GM18526 (cell line): ENCODE measurements around the gene PTPRN2.

Experiments
- POLR2A ChIP-seq: IDR thresholded peaks from 3 replicates; pipeline ENCODE4 v1.6.1; 2011; ENCODE audit not compliant: insufficient read length; ENCODE audit errors: extremely low read depth

Gene PTPRN2

DNA sequence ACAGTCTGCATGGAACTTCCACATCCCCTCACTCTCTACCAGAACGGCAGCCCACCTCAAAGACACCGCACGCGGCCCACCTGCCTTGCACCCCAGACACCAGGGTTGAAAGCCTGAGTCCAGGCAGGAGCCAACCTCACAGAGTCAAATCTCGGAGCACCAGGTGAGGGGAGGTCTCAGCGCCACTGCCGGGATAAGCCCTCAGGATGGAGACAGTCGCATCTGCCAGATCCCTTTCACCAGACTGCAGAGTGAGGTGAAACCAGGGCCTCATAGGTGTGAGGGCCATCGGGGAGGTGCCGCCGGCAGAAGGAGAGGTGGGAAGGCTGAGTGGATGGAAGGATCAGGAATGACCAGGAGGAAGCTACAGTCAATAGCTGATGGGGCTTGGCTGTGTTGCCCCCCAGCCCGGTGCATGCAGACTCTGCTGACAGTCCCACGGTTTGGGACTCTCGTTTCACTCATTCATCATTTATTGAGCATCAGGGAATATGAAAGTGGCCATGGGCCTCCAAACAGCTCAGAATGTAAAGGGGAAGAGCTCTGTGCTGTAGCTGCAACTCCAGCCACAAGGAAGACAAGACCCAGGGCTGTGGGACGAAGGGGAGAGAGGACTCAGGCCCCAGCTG lies 315.0 kb downstream of the PTPRN2 start:
- TF ChIP-seq POLR2A, result no peak

DNA sequence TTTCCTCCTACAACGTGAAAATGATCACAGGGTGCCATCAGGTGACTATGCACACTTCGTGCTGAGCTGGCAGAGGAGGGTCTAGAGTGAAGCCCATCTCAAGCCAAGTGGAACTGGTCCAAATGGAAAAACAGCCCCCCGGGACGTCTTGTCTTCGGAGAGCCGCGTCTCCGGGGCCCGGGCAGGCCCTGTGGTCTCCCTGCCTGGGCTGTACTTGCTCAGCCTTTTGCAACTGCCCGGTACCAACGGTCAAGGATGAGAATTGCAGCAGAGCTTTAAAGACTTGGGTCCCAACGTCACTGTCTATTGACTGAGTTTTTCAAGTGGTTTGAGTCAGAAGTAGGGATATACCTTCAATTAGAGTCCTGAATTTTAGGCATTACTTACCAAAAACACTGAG lies 315.5 kb downstream of the PTPRN2 start:
- no peak for TF ChIP-seq POLR2A

DNA sequence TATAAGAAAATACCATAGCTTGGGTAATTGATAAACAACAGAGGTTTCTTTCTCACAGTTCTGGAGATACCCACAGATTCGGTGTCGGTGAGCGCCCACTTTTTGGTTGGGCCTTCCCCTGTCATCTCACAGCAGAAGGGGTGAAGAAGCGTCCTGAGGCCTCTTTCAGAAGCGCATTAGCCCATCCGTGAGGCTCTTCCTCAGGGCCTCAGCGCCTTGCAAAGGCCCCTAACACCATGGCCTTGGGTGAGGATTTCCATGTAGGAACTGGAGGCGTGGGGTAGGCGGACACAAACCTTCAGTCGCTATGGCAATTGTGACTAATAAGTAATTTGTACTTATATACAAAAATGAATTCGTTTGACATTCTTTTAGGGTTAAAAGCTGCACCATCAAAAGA lies 316.0 kb downstream of the PTPRN2 start:
- no peak for TF ChIP-seq POLR2A

DNA sequence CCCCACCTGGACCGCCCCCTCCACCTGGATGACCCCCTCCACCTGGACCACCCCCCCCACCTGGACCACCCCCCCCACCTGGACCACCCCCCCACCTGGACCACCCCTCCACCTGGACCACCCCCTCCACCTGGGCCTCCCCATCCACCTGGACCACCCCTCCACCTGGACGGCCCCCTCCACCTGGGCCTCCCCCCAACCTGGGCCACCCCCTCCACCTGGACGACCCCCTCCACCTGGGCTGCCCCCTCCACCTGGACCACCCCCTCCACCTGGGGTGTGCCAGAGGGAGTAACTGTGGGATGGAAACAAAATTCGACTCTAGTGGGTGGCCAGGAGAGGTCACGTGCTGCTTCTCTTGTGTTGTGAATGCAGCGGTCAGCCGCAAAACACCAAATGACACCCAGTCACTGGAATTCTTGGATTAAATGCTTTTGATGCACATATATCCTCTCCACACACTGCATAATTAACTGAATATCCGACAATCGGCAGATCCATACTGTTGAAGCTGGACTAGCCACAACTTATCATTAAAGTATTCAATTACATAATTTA lies 316.7 kb downstream of the PTPRN2 start:
- no peak for TF ChIP-seq POLR2A

DNA sequence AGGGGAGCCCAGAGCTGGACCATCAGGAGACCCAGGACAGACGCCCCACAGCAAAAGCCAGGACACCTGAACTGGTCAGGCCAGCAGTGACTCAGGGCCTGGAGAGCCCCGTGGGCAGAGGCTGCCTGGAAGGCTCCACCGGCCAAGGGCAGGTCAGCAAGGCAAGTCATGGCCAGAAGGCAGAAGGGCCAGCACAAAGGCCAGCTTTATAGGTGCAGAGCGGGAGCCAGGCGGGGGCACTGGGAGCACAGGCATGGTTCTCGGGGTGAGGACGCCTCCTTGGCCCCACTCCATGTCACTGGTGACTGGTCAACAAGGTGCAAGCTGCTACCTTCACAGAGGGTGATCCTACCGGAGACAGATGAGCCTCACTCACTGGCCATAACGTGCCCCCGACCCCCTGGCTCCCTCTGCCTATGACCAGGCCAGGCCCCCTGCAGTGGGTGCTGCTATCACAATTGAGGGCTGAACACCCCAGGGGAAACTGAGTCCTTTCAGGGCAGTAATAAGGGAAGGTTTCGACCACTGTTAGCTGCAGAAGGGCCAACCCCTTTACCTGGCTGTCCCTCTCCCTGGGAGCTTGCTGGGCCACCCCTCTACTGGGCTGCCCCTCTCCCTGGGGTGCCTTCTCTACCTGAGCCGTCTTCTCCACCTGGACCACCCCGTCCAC lies 317.4 kb downstream of the PTPRN2 start:
- no peak for TF ChIP-seq POLR2A

DNA sequence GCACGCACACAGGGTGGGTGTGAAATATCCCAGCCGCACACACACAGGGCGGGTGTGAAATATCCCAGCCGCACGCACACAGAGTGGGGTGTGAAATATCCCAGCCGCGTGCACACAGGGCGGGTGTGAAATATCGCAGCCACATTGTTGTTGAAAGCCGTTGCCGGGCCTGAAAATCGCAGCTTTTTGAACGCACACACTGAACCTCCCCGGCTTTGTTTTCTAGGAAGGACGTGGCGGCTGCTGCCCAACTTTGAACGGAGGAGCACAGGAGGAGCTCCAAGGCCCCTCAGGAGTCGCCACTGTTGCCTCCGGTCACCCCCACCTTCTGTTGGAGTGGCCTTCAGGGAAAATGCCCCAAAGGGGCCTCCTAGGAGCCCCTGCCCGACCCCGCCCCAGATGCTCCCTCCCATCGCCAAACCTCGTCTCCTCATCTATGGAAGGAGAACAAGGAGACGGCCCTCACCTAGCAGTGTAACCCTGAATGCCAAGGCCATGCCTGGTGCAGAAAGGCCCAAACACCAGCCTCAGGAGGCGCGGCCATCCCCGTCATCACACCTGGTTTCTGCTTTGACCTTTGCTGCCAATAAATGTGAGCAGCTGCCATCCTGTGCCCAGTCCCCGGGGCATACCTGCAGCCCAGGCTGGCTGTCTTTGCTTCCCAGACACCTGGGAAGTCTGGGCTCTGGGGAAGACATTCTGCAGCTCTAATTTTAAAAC lies 318.6 kb downstream of the PTPRN2 start:
- TF ChIP-seq POLR2A, result no peak

DNA sequence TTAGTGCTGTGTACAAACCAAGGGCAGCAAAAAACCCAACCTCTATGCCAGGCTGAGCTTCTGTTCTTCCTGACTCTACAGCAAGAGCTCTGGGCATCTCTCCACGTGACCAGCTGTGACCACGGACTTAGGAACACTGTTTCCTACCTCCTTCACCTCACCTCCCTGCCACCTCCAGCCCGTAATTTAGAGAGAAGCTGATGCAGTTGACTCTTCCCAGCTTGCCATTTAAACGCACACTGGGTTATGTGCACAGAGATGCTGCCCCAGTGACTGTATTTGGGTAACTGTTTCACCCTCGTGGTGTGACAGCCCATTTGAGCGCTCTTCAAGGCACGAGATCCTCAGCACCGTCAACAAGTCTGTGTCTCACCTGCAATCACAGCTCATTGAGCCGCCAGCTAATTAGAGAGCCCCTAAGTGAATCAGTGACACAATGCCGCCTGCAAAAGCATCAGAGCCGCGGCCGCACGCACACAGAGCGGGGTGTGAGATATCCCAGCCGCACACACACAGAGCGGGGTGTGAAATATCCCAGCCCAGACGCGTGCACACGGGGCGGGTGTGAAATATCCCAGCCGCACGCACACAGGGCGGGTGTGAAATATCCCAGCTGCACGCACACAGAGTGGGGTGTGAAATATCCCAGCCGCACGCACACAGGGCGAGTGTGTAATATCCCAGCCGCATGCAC lies 319.7 kb downstream of the PTPRN2 start:
- no peak for TF ChIP-seq POLR2A

DNA sequence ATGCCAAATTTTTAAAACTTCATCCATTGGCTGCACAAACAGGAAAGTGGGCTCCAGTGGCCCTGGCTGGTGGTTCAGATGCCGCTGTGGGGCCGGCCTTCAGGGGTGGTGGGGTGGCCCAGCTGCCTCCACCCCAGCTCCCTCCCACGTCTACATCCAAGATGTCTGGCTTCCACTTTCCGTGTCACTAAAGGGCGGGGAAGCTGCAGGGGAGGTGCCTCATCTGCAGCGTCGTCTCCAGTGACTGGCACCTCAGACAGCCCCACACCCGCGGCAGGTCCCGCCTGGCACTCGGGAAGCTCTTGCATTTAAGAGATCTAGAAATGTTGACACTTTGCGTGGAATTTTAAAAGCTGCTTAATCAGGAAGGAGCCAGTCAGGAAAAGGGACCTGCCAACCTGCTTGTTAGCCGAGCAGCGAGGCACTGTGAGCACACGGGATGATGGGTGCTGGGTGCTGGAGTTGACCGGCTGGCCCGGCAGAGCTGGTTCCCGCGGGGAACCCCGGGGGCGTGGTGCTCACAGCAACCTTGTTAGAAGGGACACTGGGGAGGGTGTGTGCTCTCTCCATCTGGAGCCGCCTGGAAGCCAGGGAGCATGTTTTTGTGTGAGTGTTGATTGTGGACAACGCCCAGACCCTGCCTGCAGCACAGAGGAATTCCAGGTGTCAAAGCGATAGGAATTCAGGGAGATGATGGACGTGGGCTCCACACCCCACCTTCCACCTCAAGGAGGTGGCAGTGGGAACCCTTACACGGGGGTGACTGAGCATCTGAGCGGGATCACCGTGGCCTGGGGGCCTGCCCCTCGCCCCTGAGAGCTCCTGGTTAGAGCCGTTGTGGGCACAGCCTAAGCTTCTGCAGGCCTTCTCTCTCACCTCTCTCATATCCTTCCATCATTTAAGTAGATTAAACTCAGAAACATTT lies 320.5 kb downstream of the PTPRN2 start:
- TF ChIP-seq POLR2A, result no peak

DNA sequence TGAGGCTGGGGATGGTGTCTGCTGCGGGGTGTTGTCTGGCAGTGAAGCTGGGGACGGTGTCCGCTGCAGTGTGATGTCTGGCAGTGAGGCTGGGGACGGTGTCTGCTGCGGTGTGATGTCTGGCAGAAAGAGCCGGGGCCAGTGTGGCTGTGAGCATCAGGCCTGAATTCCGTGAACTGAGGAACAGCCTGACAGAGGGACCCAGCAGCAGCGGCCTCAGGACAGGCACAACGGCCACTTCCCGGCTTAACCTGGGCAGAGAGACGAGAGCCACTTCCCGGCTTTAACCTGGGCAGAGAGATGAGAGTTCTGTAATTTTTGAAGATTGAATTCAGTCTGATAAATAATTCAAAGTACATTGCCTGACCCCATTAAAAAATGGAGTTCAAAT lies 321.2 kb downstream of the PTPRN2 start:
- no peak for TF ChIP-seq POLR2A

DNA sequence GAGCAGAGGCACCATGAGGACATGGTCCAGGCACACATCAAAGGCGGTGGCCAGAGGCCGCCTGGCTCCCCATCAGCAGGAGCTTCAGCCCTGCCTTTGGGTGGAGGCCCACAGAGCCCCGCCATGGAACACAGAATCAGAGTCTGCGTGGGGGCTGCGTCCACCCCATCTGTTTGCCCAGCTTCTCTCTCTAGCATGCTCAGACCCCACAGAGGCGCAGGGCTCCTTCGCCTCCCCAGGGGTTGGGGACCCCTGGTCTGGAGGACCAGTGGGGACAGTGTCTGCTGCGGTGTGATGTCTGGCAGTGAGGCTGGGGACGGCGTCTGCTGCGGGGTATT lies 321.9 kb downstream of the PTPRN2 start:
- TF ChIP-seq POLR2A, result no peak

DNA sequence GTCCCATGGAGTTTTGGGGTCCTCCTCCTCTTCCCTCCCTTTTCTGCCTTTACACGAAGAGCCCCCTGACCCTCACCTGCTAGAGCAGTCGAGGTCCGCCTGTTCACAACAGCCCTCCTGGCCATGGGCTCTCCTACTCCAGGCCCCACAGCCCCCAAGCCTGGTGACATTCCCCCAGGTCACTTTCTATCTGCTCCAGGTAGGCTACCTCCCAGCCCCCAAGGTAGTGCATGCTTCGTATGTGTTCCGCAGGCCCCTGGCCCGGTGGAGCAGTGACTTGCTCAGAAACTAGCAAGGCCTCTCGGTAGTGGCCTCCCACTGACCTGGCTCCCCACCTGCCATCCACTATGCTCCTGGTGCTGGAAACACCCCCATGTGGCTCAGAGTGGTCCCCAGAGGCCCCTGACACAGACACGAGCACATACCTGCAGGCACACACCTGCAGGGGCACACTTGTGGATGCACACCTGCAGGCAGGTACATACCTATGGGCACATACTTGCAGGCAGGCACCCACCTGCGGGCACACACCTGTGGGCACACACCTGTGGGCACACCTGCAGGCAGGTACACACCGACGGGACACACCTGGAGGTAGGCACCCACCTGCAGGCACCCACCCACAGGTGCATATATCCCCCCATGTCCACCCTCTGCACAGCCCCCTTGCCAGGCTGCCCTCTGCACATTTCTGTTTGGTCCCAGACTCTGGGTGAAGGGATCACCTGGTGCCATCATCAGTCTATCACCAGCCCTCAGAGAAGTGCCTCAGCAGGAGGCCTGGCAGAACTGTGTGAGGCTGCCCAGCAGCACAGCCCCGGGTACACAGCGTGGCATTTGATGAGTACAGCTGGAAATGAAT lies 322.5 kb downstream of the PTPRN2 start:
- no peak for TF ChIP-seq POLR2A

DNA sequence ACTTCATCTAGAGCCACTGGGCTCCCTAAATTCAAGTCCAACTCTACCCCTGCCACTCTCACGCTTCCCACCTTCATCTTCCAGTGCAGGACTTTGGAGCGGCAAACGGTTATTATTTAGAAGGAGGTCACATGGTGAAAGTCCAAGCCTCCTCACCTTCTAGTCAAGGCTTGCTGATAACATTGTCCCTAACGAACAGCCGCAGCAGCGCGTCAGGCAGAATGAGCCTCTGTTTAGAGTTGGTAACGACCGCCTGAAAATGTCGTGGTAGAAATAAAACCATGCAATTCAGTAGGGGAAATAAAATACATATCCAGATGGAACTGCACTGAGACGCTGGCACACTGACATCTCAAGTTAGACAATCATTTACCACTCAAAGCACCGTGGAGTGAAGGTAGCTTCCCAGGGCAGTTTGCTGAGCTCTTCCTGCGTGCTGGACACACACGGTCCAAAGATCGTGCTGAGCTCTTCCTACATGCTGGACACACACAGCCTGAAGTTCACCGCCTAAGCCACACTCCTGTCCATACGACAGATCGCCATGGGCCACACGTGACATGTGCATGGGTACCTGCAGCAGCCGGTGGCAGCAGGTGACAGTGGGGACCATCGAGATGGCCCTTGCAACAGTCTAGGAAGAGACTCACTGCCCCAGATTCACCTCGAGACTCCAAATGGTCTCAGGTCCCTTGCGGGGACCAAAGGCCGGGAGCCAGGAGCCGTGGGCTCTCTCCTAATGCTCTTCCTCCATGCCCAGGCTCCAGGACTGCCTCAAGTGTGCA lies 323.5 kb downstream of the PTPRN2 start:
- TF ChIP-seq POLR2A, result no peak
